Lung microvascular endothelial cell (primary cell): ENCODE results near the gene GPC5. TPM values are rescaled to one million over a fixed set of nuclear protein-coding genes. Genes with fewer than 3 reads are reported as not detected.

ENCODE experiments used
- DNase-seq, 2 donors: peaks; one replicate each; pipeline versions ENCODE4 v3.0.0 to v3.0.0-alpha.2; 2010; ENCODE audit warnings: low read depth in 2 of 2
- total RNA-seq: library from RNA; depleted of rRNA; stranded (reverse); fragments of >200 nt; gene quantifications from 2 replicates; pipeline ENCODE4 v1.2.1, GENCODE V29; 2014

The GPC5 gene
- total RNA-seq, 1 donor from 2014 or later: 0.79 TPM

DNA sequence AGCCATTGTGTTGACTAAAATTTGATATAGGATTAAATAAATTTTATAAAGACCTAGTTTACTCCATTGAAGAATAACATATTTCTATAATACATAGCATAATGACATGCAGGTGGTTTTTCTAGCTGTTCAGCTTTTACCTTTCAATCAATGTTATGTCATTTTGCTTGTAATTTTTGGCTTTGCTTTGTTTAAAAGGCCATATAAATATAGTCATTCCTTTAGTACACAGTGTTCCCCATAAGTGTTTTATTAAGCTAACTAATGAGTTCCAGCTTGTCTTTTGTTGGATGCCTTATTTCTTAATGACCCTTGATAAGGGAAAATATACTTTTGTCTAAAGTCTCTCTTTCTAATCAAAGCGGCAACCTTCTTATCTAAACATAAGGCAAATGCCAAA lies 921.9 kb downstream of the GPC5 start:
- no peak for DNase-seq

DNA sequence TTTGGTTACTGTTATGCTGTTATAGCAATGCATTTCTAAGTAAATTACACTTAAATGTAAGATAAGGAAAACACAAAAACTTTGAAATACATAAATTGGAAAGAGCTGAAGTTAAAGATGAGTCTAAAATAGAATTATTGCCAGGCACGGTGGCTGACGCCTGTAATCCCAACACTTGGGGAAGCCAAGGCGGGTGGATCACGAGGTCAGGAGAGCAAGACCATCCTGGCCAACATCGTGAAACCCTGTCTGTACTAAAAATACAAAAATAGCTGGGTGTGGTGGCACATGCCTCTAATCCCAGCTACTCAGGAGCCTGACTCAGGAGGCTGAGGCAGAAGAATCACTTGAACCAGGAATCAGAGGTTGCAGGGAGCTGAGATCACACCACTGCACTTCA lies 922.8 kb downstream of the GPC5 start:
- DNase-seq: no peak

DNA sequence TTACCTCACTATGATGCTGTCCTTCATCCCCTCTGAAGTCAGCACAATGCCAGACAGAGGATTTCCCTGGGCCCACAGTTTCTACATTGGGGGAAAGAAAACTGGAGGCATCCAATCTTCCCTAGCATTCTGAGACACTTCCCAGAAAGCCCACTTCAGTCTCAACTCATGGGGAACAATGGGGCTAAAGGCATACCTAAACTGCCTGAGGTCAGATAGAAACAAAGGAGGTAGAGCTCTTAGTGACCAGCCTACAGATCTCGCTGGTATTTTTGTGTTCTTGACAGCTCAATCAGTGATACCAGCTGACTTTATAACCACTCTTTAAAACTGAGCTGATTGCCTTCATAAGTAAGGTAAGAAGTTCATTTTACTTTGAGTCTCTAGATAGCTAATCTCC lies 947.2 kb downstream of the GPC5 start:
- DNase-seq: no peak

DNA sequence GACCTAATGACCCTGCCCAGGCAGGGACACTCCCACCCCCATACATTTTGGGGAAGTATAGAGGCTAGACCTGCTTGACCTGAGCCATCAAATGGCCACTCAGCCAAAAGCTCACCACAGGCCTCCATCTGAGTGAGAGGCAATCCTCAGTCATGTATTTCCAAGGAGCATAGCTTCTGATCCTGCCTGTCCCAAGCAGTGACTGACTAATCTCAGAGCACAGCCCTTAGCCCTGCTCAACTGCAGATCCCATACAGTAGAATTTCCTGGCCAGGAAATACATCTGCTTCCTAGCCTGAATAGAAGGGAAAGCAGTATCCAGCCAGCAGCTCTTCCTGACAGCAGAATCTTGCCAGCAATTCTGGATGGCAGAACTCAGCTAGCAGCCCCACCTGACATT lies 947.6 kb downstream of the GPC5 start:
- DNase-seq: peak in 1 of 2 donors; percentile 14

DNA sequence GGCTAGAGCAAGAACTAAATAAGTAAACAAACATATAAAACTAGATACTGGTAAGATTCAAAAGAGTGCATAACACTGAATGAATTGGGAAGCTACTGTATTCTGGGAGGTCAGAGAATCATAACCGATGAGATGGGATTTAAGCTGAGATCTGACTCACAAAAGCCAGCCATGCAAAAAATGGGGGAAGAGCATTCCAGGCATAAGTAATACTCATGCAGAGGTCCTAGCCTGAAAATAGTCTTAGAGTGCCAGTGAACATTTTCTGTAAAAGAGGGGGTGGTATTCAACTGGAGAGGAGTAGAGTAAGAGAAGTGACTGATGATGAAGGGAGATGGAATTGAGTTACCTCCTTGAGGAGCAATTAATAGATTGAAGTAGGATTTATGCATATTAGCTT lies 956.2 kb downstream of the GPC5 start:
- DNase-seq: no peak

DNA sequence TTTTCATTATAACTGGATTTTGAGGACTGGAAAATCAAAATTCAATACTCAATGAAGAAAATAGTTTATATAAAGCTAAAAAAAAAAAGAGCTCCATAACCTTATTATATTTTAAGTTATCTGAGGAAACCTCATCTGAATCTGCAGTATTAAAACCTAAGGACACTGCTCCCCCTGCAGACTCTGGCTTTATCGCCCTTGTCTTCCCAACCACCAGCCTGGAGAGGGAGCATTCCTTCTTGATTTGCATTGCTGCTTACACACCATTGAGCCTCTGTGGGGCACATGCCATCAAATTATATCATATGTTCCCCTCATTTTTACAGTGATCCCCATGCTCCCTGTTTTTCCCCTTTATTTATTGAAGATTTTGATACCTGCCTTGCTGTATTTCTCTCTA lies 956.8 kb downstream of the GPC5 start:
- no peak for DNase-seq

DNA sequence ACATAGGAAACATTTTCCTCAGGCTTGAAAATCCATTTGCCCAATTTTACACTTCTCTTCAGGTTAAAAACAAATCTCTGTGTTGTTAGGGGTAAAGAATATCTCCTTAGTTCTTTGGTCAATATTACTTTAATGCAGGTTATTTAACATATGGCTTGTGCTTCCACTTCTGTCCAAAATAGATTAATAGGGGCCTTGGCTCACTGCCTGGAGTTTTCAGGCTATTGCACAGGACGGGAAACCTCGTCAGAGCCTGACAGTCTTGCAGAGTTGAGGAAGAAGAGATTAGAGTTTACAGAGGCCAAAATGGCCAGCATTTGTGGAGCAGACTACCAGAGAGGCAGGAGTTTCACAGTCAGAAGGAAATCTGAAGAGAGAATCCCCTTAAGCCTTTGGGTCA lies 964.3 kb downstream of the GPC5 start:
- no peak for DNase-seq

DNA sequence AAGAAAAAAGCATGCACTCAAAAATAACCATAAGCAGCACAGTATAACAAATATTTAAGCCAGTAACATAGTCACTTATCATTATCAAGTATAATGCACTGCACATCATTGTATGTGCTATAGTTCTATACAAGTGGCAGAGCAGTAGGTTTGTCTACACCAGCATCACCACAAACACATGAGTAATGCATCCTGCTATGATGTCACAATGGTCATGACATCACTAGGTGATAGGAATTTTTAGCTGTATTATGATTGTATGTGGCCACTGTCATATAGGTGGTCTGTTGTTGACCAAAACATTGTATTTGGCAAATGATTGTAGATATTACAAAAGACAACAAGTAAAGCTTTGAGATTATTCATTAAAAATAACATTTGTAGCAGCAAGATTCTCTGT lies 967.5 kb downstream of the GPC5 start:
- no peak for DNase-seq

DNA sequence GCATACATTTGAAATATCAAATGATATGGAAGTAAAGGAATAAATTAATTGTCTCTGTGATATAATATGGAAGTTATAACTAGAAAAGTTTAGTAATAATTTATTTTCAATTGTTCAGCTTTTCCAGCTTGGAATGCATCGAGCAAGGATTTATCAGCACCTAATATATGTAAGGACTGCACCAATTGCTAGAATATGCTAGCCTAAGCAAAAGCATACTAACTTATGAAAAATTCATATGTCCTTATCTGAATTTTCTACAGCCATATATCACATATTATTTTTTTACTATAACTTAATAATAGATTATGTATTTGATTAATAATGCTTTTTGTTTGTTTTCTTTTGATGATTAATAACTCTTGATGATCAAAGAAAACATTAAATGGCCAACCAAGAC lies 979.0 kb downstream of the GPC5 start:
- DNase-seq: no peak

DNA sequence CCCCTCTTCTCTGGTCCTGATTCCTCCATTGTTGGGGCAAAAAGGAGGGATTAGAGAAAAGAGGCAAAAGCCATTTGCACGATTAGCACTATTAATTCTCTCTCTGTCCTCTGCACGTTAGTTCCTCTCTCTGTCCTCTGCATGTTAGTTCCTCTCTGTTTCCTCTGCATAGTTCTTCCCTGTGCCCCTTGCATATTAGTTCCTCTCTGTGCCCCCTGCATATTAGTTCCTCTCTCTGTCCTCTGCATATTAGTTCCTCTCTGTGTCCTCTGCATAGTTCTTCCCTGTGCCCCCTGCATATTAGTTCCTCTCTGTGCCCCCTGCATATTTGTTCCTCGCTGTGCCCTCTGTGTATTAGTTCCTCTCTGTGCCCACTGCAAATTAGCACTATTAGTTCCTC lies 981.0 kb downstream of the GPC5 start:
- DNase-seq: no peak

DNA sequence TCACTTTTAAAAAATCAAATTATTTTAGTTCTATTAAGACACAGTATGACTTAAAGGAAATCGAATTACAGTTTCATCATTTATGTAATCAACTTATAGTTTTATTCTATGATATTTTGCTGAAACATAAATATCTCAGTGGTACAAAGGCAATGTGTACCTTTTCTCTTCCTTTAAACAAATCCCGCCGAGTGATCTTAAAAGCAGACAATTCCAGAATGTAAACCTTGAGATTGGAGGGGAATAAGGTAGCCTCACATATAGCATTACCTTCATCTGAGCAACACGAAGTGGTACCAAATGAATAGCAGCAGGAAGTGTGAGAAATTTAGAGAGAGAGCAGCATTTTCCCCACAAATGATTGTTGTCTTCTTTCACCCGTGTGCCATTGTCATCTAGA lies 986.0 kb downstream of the GPC5 start:
- no peak for DNase-seq

DNA sequence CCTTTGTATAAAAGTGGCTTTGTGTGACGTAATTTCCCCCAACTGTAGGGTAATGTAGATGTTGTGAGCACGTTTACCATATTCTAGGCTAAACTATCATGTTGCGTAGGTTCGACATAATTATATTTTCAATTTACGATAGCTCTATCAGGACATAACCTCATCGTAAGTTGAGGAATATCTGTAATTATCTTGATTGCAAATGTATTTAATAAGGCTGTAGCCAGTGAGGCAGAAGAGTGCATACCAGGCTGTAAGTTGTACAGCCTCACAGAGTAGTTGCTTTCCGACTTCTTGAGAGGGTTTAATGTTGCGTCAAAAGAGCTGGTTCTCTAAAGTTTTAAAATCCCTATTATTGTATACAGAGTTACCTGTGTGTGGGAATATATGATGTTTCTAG lies 988.8 kb downstream of the GPC5 start:
- no peak for DNase-seq

DNA sequence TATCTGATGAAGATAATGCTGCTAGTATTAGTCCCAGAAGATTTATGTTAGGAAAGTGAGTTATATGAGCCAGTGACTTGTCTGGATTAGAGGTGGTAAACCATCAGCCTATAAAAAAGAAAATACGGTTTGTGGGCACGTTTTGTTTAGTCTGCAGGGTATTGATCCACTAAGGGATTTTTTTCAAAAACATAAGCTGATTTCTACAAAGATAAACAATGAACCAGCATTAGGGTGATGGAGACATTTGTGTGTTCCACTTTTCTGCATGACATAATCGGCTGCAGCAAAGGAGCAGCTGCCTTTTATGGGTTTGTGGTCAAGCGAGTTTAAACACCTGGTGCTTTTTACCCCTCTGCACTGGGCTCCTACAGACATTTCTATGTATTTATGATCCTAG lies 991.8 kb downstream of the GPC5 start:
- DNase-seq: no peak

DNA sequence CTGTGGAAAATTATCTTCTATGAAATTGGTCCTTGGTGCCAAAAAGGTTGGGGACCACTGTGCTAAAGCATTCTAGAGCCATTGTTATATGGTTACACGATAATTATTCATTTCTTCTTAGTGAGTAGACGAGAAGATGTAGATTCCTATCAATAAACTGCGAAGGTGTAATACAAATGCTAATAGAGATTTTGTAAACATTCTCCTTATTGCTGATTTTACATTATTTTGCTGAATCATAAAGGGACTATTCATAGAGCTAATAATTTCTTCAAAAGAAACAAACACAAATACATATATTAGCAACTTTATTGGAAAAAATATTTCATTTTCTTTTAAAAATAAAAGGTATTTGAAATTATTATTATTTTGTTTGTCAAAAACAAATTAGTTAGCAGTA lies 1005.2 kb downstream of the GPC5 start:
- no peak for DNase-seq

DNA sequence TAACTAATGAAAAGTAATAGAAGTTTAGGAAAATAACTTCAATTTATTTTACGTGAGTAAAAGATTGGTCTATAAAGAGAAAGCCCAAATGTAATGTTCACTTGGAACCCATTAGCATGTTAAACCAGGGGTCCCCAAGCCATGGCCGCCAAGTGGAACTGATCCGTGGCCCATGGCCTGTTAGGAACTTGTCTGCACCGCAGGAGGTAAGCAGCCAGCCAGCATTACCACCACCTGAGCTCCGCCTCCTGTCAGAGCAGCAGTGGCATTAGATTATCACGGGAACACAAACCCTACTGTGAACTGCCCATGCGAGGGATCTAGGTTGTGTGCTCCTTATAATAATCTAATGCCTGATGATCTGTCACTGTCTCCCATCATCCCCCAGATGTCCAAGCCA lies 1009.4 kb downstream of the GPC5 start:
- DNase-seq: no peak

DNA sequence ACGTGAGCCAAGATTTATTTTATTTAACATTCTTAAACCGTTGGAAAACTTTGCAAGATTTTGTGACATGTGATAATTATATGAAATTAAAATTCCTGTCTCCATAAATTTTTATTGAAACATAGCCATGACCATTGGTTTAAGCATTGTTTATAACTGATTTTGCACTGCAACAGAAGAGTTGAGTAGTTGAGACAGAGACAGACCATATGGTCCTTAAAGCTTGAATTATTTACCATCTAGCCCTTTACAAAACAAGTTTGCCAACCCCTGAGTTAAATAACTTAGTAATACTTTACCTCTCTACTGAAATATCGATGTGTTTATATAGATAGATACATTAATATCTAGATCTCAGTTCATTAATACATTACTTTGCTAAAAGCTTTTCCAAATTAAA lies 1014.1 kb downstream of the GPC5 start:
- DNase-seq: no peak

DNA sequence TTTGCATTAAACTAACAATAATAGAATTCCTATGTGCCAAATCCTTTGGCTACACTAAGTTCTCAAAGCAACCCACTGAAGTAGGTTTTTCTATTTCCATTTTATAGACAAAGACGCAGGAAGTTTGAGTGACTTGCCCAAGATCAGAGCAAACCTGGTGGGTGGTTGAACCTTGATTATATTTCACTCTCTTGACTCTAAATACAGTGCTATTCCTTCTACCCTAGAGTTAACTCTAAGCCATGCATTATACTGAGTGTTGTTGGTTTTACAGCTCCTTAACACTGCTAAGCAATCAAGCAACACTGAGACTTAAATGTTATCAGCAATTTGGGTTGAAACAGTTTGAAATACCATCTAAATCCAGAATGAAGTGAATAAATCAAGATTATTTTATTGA lies 1014.6 kb downstream of the GPC5 start:
- DNase-seq: no peak

DNA sequence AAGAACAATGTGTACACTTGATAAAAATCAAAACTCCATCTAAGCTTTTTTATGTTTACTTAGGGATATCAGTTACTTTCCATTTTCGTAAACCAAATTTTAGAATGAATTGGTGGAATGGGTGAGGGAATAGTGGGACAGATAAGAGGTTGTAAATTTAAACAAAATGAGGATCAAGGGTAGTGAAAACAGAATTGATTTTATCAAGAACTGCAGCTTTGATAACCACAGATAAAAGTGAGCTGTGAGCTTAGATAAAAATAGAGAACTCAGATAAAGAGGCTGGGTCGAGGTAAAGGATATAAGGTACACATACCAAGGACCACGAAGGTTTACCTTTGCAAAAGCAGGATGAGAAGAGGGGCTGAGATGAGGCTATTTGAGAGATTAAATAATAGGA lies 1015.0 kb downstream of the GPC5 start:
- DNase-seq: no peak

DNA sequence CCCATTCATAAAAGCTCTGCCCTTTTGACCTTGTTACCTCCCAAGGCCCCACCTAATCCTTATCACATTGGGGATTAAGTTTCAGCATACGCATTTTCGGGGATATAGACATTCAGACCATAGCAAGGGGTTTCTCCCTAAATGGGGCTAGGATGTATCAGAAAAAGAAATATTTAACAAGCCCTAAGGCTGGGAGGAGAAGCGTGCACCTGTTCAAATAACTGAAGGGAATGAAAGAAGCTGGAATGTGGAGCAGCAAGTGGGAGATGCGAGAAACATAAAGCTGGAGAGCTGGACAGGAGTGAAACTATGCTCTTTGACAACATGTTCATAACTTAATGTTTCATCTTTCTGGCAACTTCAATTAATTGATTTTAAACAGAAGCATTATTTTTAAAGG lies 1016.4 kb downstream of the GPC5 start:
- DNase-seq: no peak

DNA sequence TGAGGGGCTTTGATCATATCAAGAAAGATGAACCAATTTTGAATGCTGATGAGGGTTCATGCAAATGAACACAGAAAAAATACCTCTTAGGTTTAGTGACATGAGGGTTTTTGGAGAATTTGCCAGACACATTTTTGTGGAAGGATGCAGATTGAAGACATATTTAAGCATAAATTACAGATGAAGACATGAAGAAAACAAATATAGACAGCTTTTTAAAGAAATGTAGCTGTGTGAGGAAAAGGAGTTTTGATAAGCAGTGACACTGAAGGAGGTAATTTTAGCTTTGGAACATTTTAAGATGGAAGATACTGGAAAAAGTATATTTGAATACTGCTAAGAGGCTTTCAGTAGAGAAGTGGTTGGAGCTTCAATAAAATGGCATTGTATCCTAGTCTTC lies 1017.4 kb downstream of the GPC5 start:
- DNase-seq: no peak

DNA sequence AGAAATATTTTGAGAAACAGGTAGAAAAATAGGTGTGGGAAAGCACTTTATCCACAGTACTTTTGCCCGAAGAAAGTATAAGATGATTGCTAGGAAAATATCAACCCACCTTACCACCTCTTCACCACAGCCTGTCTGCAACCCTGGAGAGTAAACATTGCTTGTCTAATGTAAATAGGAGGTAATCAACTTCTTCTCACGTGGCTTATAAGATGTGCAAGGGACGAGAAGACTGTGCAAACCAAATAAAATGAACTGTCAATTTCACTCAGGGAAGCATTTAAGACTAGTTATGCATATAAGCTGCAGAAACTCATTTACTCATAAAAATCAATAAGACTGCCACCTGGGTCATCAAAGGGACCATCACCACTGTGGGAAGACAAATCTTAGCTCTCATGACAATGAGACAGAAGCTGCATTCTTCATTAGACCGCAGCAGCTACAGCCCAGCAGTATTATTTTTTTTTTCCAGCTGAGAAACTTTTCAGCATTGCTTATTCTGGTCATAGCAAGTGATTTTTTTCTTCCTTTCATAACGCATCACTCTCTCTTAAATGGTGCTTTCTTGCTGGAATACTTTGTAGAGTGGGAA lies 1020.5 kb downstream of the GPC5 start:
- DNase-seq: no peak

DNA sequence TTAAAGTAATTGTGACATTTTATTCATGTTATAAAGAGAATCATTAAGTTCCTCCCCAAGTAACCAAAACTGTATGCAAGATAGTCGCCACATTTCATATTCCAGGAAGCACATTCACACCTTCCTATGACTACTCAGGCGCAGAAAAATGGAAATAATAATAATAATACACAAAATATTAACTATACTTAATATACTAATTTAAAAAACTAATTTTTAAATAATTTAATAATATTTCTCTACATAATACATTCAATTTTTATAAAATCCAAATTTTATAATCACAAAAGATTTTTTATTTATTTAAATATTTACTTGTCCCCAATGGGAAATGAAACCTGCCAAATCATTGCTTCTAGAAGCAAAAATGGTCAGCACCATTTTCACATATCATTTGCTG lies 1030.8 kb downstream of the GPC5 start:
- no peak for DNase-seq

DNA sequence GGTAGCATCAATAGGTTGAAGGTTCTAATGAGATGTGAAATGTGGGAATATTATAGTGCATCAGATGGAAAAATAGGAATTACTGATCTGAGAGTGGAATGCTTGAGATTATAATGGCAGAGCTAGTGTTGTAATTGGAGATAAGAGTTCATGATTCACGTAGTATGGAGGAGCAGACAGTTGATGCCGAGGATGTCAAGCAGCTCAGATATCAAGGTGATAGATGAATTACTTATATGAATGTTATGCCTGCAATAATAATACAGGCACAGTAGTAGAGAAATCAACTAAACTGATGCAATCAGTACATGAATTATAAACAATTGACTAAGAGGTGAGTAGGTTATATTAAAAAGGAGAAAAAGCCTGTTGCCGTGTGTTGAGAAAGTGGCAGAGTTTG lies 1035.0 kb downstream of the GPC5 start:
- no peak for DNase-seq

DNA sequence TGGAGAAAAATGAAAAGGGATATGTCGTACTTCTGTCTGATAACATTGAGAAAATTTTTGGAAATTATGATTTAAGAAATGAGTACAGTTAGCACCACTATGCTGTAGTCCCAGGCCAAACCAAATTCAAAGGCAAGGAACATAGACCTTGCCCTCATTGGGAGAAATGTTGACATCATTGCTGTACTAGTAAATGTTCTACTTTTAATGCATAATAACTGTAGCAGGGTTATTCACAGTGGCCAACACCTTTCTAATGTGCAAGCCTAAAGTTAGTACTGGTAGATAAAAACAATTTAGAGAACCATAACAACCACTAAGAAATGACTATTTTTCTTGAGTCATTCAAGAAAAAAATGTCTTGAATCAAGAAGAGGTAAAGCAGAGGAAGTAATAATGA lies 1035.5 kb downstream of the GPC5 start:
- no peak for DNase-seq

DNA sequence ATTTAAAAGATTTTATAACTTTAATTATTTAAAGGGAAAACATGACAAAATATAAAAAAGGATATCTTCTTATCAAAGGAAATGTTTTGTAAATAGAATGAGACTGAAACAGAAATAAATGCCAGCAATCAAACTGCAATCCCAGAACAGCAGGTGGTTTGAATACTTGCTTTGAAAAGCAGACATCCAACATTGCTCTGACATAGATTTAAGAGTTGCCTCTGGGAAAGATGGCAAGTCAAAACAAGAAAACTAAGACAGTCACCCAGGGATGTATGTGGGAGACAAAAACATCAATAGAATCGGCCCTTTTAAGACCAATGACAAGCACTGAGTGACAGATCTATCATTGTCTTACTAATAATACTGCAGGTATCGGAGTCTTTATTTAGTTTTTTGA lies 1038.5 kb downstream of the GPC5 start:
- DNase-seq: no peak
